K562 (cell line): ENCODE results near the gene STX3. TPM values are rescaled to one million over a fixed set of nuclear protein-coding genes. Genes with fewer than 3 reads are reported as not detected.
A peak's percentile ranks its signal among the peaks of the same experiment; 100 is the strongest.

Source experiments
- ADNP ChIP-seq: fragments of 200-800 bp; sonication (Bioruptor generic); IDR thresholded peaks from 2 replicates; pipeline ENCODE4 v1.6.1; 2016; ENCODE audit warnings: missing genetic modification characterization, missing compliant biosample characterization
- FOXA1 ChIP-seq: fragments of 450-650 bp; IDR thresholded peaks from 2 replicates; pipeline ENCODE4 v1.6.1; 2016; ENCODE audit warnings: mild to moderate bottlenecking, borderline replicate concordance
- KLF16 ChIP-seq: IDR thresholded peaks from 2 replicates; pipeline ENCODE4 v1.6.1; 2016; ENCODE audit warnings: antibody characterized with exemption
- MYC ChIP-seq, 2 experiments: fragments of 250-450 bp in 1 of 2; sonication (Bioruptor Pico) in 1 of 2; IDR thresholded peaks; 2 replicates each; pipeline versions ENCODE4 v1.5.1 to v1.6.1; 2012 to 2021; ENCODE audit warnings: low read depth in 2 of 2, borderline replicate concordance in 1 of 2, improper control_type of control experiment in 1 of 2, low read length in 1 of 2, mild to moderate bottlenecking in 1 of 2, moderate library complexity in 1 of 2
- PHB2 ChIP-seq: fragments of 450-650 bp; IDR thresholded peaks from 2 replicates; pipeline ENCODE4 v1.6.1; 2017; ENCODE audit warnings: low read depth
- RHOXF2B ChIP-seq: fragments of 250-450 bp; sonication (Bioruptor Pico); conservative IDR thresholded peaks from 2 replicates; pipeline ENCODE4 v1.5.1; 2021
- SIX5 ChIP-seq, 2 experiments: IDR thresholded peaks; 2 replicates each; pipeline ENCODE4 v1.6.1; 2011; ENCODE audit warnings: low read length in 2 of 2, borderline replicate concordance in 1 of 2, low read depth in 1 of 2, mild to moderate bottlenecking in 1 of 2, moderate library complexity in 1 of 2; ENCODE audit not compliant: insufficient read depth in 1 of 2
- ZNF584 ChIP-seq: fragments of 200-800 bp; sonication (Bioruptor generic); IDR thresholded peaks from 2 replicates; pipeline ENCODE4 v1.6.1; 2016; ENCODE audit warnings: low read depth, mild to moderate bottlenecking, missing genetic modification characterization, missing compliant biosample characterization
- ZNF778 ChIP-seq: fragments of 450-650 bp; formaldehyde crosslinking; IDR thresholded peaks from 2 replicates; pipeline ENCODE4 v1.4.0; 2020; ENCODE audit warnings: mild to moderate bottlenecking, moderate library complexity
- ZNF79 ChIP-seq: fragments of 250-450 bp; sonication (Bioruptor Pico); IDR thresholded peaks from 2 replicates; pipeline ENCODE4 v1.4.0; 2020; ENCODE audit warnings: low read depth, mild to moderate bottlenecking, moderate library complexity
- polyA plus RNA-seq, 8 experiments: library from polyadenylated mRNA; depleted of rRNA in 4 of 8; stranded (reverse) in 5 of 8; unstranded in 3 of 8; fragments of >200 nt; fragmentation: Nextera tagmentation in 2 of 8; fragmentation: Illumina TruSeq in 1 of 8; extraction: Ambion mirVana in 2 of 8; extraction: Trizol in 1 of 8; gene quantifications; 2 replicates each; pipeline versions ENCODE4 v1.2.1 to v1.2.3, GENCODE V29; 2011 to 2014; ENCODE audit warnings: inconsistent platforms in 1 of 8, missing spikeins in 1 of 8
- total RNA-seq, 7 experiments: library from RNA; depleted of rRNA in 6 of 7; stranded (reverse); fragments of >200 nt in 6 of 7; fragmentation: Illumina TruSeq in 2 of 7; extraction: Trizol in 2 of 7; gene quantifications; 2 replicates each; pipeline versions ENCODE4 v1.2.1 to v1.2.3, GENCODE V29; 2011 to 2021; ENCODE audit warnings: low replicate concordance in 1 of 7
- TF ChIP-seq, protein P1 (sequence below): fragments of 450-650 bp; formaldehyde crosslinking; conservative IDR thresholded peaks from 2 replicates; pipeline ENCODE4 v1.4.0; 2022; ENCODE audit warnings: mild to moderate bottlenecking, missing genetic modification characterization
- TF ChIP-seq, protein P2 (sequence below): fragments of 250-450 bp; sonication (Bioruptor Pico); IDR thresholded peaks from 2 replicates; pipeline ENCODE4 v1.4.0; 2020; ENCODE audit warnings: borderline replicate concordance
- TF ChIP-seq, protein P3 (sequence below): fragments of 200-600 bp; sonication (generic); IDR thresholded peaks from one replicate; pipeline ENCODE4 v1.6.1; 2012; ENCODE audit warnings: mild to moderate bottlenecking, low read depth, low read length, inconsistent platforms

Gene STX3
- total and polyA plus RNA-seq, 9 of the 15 experiments (the other 6 are each of a cell fraction or from before 2014, with no cell fraction given) = 12.0 to 91.6 (median 48.7) TPM

DNA sequence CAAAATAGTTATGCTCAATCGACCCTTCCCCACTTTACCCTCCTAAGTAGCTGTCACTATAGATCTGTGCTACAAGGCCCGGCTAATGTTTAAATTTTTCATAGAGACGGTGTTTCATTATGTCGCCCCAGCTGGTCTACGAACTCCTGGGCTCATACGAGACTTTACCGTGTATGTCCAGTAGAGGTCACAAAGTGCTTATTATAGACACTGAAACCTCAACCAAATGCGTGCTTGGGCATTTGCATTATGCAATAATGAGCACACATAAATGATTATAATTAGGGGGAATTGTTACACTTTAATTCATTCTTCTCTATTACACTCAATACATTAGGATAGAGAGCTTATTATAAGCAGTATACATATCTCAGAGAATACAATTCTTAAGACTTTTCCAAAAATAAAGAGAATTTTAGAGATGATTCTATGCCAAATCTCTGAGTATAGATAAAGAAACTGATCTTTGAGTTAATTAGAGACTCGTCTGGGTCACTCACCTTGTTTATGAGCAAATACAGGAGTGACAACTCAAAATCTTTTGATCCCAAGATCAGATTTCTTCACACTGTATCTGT lies 67.9 kb downstream of the STX3 start (continued):
- peak; percentile 65 for TF ChIP-seq MYC (IDR thresholded peaks at IDR 0.05; ENCODE audit: low read depth, low read length)
- no peak for TF ChIP-seq MYC (CRISPR knock-in tag; IDR thresholded peaks at IDR 0.05; ENCODE audit: borderline replicate concordance, low read depth)
- TF ChIP-seq, protein P1, sequence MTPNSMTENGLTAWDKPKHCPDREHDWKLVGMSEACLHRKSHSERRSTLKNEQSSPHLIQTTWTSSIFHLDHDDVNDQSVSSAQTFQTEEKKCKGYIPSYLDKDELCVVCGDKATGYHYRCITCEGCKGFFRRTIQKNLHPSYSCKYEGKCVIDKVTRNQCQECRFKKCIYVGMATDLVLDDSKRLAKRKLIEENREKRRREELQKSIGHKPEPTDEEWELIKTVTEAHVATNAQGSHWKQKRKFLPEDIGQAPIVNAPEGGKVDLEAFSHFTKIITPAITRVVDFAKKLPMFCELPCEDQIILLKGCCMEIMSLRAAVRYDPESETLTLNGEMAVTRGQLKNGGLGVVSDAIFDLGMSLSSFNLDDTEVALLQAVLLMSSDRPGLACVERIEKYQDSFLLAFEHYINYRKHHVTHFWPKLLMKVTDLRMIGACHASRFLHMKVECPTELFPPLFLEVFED (CRISPR knock-in tag) = no peak
- TF ChIP-seq ADNP (tag) = no peak
- TF ChIP-seq PHB2 = no peak
- no peak for TF ChIP-seq ZNF79 (CRISPR knock-in tag)
- no peak for TF ChIP-seq ZNF778 (CRISPR knock-in tag)
- peak; percentile 60; the same call in 1 of the 2 replicates for TF ChIP-seq KLF16
- no peak for TF ChIP-seq SIX5 (IDR thresholded peaks at IDR 0.05; ENCODE audit: borderline replicate concordance in 1 of 2, insufficient read depth in 1 of 2, low read depth in 1 of 2, low read length in 2 of 2)
- TF ChIP-seq, protein P2, sequence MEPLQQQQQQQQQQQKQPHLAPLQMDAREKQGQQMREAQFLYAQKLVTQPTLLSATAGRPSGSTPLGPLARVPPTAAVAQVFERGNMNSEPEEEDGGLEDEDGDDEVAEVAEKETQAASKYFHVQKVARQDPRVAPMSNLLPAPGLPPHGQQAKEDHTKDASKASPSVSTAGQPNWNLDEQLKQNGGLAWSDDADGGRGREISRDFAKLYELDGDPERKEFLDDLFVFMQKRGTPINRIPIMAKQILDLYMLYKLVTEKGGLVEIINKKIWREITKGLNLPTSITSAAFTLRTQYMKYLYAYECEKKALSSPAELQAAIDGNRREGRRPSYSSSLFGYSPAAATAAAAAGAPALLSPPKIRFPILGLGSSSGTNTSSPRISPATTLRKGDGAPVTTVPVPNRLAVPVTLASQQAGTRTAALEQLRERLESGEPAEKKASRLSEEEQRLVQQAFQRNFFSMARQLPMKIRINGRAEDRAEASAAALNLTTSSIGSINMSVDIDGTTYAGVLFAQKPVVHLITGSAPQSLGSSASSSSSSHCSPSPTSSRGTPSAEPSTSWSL (CRISPR knock-in tag) = no peak
- TF ChIP-seq ZNF584 (CRISPR knock-in tag) = no peak
- no peak for TF ChIP-seq RHOXF2B (CRISPR knock-in tag)
- TF ChIP-seq, protein P3, sequence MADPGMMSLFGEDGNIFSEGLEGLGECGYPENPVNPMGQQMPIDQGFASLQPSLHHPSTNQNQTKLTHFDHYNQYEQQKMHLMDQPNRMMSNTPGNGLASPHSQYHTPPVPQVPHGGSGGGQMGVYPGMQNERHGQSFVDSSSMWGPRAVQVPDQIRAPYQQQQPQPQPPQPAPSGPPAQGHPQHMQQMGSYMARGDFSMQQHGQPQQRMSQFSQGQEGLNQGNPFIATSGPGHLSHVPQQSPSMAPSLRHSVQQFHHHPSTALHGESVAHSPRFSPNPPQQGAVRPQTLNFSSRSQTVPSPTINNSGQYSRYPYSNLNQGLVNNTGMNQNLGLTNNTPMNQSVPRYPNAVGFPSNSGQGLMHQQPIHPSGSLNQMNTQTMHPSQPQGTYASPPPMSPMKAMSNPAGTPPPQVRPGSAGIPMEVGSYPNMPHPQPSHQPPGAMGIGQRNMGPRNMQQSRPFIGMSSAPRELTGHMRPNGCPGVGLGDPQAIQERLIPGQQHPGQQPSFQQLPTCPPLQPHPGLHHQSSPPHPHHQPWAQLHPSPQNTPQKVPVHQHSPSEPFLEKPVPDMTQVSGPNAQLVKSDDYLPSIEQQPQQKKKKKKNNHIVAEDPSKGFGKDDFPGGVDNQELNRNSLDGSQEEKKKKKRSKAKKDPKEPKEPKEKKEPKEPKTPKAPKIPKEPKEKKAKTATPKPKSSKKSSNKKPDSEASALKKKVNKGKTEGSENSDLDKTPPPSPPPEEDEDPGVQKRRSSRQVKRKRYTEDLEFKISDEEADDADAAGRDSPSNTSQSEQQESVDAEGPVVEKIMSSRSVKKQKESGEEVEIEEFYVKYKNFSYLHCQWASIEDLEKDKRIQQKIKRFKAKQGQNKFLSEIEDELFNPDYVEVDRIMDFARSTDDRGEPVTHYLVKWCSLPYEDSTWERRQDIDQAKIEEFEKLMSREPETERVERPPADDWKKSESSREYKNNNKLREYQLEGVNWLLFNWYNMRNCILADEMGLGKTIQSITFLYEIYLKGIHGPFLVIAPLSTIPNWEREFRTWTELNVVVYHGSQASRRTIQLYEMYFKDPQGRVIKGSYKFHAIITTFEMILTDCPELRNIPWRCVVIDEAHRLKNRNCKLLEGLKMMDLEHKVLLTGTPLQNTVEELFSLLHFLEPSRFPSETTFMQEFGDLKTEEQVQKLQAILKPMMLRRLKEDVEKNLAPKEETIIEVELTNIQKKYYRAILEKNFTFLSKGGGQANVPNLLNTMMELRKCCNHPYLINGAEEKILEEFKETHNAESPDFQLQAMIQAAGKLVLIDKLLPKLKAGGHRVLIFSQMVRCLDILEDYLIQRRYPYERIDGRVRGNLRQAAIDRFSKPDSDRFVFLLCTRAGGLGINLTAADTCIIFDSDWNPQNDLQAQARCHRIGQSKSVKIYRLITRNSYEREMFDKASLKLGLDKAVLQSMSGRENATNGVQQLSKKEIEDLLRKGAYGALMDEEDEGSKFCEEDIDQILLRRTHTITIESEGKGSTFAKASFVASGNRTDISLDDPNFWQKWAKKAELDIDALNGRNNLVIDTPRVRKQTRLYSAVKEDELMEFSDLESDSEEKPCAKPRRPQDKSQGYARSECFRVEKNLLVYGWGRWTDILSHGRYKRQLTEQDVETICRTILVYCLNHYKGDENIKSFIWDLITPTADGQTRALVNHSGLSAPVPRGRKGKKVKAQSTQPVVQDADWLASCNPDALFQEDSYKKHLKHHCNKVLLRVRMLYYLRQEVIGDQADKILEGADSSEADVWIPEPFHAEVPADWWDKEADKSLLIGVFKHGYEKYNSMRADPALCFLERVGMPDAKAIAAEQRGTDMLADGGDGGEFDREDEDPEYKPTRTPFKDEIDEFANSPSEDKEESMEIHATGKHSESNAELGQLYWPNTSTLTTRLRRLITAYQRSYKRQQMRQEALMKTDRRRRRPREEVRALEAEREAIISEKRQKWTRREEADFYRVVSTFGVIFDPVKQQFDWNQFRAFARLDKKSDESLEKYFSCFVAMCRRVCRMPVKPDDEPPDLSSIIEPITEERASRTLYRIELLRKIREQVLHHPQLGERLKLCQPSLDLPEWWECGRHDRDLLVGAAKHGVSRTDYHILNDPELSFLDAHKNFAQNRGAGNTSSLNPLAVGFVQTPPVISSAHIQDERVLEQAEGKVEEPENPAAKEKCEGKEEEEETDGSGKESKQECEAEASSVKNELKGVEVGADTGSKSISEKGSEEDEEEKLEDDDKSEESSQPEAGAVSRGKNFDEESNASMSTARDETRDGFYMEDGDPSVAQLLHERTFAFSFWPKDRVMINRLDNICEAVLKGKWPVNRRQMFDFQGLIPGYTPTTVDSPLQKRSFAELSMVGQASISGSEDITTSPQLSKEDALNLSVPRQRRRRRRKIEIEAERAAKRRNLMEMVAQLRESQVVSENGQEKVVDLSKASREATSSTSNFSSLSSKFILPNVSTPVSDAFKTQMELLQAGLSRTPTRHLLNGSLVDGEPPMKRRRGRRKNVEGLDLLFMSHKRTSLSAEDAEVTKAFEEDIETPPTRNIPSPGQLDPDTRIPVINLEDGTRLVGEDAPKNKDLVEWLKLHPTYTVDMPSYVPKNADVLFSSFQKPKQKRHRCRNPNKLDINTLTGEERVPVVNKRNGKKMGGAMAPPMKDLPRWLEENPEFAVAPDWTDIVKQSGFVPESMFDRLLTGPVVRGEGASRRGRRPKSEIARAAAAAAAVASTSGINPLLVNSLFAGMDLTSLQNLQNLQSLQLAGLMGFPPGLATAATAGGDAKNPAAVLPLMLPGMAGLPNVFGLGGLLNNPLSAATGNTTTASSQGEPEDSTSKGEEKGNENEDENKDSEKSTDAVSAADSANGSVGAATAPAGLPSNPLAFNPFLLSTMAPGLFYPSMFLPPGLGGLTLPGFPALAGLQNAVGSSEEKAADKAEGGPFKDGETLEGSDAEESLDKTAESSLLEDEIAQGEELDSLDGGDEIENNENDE = no peak
- TF ChIP-seq FOXA1 = no peak
